Right lung (tissue), 10 donors: ENCODE data around the gene DCBLD2. TPM values are rescaled to one million over a fixed set of nuclear protein-coding genes. Genes with fewer than 3 reads are reported as not detected.

ENCODE experiments used
- DNase-seq, 2 donors: peaks; one replicate each; pipeline ENCODE4 v3.0.0-alpha.2; 2013
- long read RNA-seq, 8 donors: transcript quantifications; one replicate each; lab custom pipeline, GENCODE V29; 2026
- polyA plus RNA-seq, 5 donors: library from polyadenylated mRNA; unstranded; fragments of 120-200 nt; gene quantifications; one replicate each; pipeline versions ENCODE4 v1.2.1 to v1.2.3, GENCODE V29; 2013; ENCODE audit warnings: inconsistent platforms in 1 of 5, low replicate concordance in 1 of 5; ENCODE audit not compliant: insufficient read length in 5 of 5, insufficient read depth in 1 of 5

The DCBLD2 gene, protein sequence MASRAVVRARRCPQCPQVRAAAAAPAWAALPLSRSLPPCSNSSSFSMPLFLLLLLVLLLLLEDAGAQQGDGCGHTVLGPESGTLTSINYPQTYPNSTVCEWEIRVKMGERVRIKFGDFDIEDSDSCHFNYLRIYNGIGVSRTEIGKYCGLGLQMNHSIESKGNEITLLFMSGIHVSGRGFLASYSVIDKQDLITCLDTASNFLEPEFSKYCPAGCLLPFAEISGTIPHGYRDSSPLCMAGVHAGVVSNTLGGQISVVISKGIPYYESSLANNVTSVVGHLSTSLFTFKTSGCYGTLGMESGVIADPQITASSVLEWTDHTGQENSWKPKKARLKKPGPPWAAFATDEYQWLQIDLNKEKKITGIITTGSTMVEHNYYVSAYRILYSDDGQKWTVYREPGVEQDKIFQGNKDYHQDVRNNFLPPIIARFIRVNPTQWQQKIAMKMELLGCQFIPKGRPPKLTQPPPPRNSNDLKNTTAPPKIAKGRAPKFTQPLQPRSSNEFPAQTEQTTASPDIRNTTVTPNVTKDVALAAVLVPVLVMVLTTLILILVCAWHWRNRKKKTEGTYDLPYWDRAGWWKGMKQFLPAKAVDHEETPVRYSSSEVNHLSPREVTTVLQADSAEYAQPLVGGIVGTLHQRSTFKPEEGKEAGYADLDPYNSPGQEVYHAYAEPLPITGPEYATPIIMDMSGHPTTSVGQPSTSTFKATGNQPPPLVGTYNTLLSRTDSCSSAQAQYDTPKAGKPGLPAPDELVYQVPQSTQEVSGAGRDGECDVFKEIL
- polyA plus RNA-seq = 10 to 100 TPM; 45.2 to 90.3 (median 74.8) TPM
- long read RNA-seq, donor 1, full-length matches to known transcripts = 3 of 8 reads
- long read RNA-seq, donor 1, partial matches to known transcripts = 5 of 8 reads
- long read RNA-seq, donor 1, other reads (novel, unspliced or antisense) = 0 of 8 reads
- long read RNA-seq, donor 2, full-length matches to known transcripts = 1 of 16 reads
- long read RNA-seq, donor 2, partial matches to known transcripts = 15 of 16 reads
- long read RNA-seq, donor 2, other reads (novel, unspliced or antisense) = 0 of 16 reads
- long read RNA-seq, donor 3, full-length matches to known transcripts = 5 of 5 reads
- long read RNA-seq, donor 3, partial matches to known transcripts = 0 of 5 reads
- long read RNA-seq, donor 3, other reads (novel, unspliced or antisense) = 0 of 5 reads
- long read RNA-seq, donor 4, full-length matches to known transcripts = 4 of 4 reads
- long read RNA-seq, donor 4, partial matches to known transcripts = 0 of 4 reads
- long read RNA-seq, donor 4, other reads (novel, unspliced or antisense) = 0 of 4 reads
- long read RNA-seq, donor 5, full-length matches to known transcripts = 2 of 2 reads
- long read RNA-seq, donor 5, partial matches to known transcripts = 0 of 2 reads
- long read RNA-seq, donor 5, other reads (novel, unspliced or antisense) = 0 of 2 reads
- long read RNA-seq, donor 6, full-length matches to known transcripts = 6 of 6 reads
- long read RNA-seq, donor 6, partial matches to known transcripts = 0 of 6 reads
- long read RNA-seq, donor 6, other reads (novel, unspliced or antisense) = 0 of 6 reads
- long read RNA-seq, donor 7, full-length matches to known transcripts = 2 of 2 reads
- long read RNA-seq, donor 7, partial matches to known transcripts = 0 of 2 reads
- long read RNA-seq, donor 7, other reads (novel, unspliced or antisense) = 0 of 2 reads
- long read RNA-seq, donor 8, full-length matches to known transcripts = 4 of 4 reads
- long read RNA-seq, donor 8, partial matches to known transcripts = 0 of 4 reads
- long read RNA-seq, donor 8, other reads (novel, unspliced or antisense) = 0 of 4 reads

DNA sequence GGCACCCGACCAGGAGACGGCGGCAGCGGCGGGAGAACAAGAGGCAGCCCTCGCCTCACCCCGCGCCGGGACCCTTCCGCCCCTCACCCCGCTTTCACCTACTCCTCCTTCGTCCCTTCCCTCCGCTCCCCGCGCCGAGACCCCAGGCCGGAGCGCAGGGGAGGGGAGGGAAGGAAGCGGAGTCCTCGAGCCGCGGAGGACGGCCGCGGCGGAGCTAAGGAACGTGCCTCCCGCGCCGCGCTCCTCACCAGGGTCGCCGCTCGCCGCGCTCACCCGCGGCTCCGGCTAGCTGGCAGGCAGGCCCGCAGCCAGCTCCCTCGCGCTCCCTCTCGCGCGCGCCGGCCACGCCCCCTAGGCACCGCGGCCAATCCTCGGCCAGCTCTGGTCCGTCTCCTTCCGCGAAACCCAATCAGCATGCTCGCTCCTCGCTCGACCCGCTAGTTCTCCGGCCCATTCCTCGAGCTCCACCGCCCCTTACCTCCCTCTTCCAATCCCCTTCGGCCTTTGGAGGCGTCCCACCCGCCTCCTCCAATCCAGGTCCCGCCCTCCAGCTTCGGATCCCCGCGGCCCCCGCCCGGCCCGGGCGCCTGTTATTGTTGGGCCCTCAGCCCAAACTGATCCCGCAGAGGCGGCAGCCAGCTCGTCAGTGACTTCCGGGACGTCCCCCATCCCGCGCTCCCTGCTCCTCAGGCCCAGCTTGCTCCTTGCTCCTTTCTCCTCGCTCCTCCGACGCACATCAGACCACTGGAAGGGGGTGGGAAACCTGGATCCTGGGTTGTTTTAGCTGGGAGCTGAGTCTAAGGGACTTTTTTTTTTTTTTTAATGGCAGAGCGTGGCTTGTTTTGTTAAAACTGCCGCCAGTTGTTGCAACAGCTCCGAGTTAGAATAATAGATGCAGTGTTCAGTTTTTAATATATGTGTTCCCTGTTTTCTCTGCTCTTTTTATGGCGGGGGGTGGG is at the start of gene DCBLD2:
DCBLD2 (minus strand) TSS at position 304 of the 959 bp plus-strand sequence. CDS start 369 bp downstream, outside the sequence.
- DNase-seq = peak; percentile 98 to 99

DNA sequence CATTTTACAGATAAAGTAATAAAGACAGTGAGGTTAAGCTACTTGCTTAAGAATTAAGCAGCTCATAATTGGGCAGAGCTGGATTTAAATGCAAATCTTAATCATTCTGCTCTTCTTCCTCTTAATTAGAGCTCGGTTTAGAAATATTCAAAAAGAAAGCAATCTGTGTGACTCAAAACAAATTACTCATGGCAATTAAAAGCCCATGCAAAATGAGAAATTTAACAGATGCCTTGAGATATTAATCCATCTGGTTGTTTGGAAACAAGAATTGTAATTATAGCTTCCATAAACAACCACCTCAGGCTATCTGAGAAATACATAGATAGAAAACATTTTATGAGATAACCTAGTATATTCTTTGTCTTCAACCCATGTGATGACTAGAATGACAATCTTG is 44.2 kb upstream of the DCBLD2 start:
- no peak for DNase-seq

DNA sequence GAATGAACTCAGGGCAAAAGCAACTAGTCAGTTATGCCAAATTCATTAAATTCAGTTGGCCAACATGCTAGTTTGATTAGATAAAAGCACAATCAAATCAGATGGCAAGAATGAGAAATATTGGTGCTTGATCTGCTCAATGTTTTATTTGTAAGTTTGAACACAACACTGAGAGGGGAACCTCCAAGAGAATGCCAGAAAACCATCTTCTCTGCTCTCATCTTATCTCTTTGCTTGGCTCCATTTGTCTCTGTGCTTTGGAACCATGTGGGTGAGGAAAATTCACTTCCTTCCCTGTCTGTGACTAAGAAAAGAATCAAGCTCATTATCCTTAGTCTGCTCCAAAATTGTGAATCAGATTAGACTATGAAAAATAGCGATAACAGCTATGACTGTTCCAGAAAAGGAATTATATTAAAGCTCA is 43.6 kb upstream of the DCBLD2 start:
- DNase-seq = no peak

DNA sequence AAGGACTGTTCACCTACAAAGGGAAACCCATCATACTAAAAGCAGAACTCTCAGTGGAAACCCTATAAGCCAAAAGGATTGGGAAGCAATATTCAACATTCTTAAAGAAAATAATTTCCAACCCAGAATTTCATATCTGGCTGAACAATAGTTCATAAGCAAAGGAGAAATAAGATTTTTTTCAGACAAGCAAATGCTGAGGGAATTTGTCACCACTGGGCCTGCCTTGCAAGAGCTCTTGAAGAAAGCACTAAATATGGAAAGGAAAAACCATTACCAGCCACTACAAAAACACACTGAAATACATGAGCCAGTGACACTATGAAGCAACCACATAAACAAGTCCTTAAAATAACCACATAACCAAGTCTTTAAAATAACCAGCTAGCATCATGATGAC is 28.9 kb upstream of the DCBLD2 start:
- no peak for DNase-seq

DNA sequence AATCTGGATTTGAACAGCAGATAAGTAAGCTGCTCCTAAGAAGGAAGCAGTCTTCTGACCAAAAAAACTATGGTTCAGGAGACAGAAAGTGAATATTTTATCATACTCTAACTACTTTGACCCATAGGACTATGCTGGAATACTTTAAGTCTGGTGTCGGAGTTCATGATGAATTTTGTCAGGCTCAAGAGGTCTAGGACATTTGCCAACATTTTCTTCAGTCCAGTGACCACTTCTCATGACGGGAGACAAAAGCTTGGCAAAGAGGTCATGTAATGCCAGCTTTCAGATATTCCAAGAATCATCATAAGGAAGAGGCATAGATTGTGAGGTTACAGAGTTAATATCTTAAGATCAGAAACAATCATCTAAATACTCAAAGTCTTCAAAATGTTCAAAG is 20.5 kb upstream of the DCBLD2 start:
- DNase-seq = no peak

DNA sequence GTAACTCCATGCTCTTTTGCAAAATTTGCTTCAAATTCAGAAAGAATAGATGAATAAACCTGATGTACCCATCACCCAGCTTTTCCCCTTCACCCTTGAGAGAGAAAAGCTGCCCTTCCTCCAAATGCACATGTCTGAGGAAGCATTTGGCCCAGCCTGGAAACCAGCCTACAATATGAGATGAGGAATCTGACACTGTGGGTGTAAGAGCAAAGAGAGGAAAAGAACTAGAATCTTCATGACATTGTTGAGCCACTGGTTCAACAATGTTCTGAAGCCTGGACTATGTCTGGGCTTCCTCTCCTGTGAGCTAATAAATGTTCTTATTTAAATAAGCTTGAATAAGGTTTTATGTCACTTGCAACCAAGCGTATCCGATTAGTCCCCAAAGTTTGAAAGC is 18.7 kb upstream of the DCBLD2 start:
- no peak for DNase-seq

DNA sequence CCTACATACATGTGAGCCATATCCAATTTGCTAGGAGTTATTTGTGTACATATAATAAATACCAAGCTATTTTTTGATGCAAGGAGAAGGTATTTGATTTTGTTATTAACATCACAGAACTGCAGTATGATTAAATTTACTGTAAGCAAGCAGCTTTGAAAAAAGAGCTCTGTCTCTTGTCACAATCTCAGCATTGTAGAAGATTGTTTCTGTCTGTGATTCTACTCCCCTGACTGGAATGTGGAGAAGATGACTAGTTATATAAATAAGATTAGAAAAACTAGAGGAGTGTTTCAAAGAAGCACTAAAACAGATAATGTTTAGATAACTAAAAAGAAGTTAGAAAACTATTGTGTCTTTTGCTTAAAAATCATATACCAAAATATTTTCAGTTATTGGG is 17.1 kb upstream of the DCBLD2 start:
- DNase-seq = no peak

DNA sequence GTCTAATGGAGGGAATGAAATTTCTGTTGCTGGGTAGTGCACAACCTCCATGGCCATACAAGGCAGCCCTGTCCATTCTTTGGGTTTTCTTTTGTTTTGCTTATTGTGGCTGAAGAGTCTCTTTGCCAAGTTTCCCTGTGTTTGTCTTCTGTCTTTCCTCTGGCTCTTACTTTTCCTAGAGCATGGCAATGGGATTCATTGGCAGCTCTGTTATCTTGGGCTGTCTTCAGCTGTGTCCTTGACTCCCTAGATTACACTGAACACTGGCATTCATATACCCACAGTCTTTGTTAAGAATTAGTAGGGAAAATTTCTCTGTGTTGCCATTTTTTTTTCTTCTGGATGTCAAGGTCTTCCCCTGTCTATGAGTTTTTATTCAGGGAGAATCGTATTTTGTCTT is 16.1 kb upstream of the DCBLD2 start:
- no peak for DNase-seq

DNA sequence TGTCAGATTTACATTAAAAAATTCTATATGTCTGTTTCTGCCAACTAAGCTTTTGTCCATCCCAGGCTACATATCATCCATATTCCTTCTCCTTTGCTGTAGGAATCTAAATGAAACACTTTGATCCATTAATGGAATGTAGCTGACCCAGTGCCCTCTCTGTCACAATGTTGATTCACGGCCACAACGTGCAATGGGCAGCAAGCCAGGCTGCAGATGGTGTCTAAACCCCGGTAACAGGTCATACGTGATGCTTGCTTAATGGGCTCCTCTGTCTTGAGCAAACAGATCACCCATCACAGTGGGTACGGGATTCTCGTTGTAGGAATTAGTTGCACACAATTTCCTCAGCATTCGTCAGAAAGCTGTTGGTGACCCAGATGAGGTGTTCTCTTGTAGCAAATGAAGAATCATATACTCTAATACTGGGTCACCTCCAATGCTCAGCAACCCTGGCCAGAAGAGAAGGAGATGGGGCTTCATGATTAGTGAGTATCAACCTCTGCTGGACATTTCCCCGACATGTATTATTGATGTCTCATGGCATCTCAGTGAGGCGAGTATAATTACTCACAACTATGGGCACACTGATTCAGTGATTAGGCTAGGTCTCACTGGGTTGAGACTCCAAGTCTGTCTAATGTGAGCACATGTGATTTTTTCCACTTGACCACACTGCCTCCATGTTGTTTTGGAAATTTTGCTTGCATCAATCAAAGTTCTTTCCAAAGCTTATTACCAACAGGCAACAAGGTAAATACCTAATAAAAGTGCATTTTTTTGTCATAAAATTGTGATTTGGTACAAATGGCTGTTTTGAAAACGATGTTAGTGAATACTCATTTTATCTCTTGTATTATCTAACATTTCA is 12.9 kb upstream of the DCBLD2 start:
- DNase-seq = no peak

DNA sequence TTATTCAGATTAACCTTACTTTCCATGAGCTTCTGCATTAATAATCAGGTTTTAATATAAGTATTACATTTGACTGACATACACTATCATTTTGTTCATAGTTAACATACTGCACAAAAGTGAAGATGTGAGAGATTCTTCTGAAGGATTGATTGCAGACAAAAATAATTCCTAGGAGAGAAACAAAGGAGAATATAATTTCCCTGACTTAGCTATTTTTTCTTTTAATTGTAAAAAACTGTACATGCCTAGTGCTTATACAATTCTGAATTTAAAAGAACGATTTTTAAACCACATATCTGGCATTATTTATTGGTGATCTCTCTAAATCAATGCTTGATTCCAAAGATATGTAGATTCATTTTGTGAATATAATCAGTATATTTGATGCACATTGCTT is 11.0 kb upstream of the DCBLD2 start:
- no peak for DNase-seq

DNA sequence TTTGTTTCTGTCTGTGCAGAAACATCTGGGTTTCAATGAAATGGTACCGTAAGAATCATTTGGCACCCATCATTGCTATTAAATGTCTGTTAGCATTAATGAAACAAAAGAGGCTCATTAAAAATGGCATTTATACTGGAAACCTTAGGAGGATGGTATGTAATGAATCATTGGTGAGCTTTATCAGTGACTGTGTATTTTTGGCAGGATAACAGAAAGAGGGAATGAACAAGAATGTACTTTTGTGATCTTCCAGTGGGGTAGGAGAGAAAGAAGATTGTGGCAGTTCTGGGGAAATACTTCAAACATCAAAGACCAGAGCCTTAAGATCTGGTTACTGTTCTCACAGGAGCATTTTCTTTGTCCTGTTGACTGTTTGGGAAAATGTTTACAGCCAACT is 4.7 kb upstream of the DCBLD2 start:
- no peak for DNase-seq

DNA sequence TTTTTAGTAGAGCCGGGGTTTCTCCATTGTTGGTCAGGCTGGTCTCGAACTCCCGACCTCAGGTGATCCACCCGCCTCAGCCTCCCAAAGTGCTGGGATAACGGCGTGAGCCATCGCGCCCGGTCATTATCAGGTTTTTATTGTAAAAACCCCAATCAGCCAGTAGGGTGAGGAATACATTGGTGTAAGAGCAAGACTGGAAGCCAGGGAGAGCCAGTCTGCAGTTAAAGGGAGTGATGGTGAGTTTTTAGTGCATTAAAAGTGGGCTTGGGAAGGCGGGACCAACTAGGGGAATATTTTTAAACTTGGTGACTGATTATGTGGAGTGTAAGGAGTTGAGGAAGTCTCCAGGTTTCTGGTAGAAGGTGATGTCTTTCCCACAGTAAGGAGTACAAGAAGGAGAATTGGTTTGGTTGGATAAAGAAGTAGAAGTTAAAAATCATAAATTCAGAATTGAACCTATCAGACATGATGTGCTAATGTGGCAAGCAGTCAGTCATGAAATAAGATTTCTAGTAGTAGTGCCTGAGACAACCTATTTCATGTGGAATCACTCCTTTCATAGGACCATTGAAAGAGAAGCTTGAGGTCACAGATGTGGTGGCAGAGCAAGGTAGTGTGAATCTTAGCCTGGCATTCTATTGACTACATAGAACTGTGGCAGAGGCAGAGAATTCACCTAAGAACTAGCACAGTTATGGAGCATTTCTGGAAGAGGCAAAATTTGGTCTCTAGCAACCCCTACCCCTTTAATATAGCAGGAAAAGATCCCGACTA is 2.4 kb upstream of the DCBLD2 start:
- no peak for DNase-seq

DNA sequence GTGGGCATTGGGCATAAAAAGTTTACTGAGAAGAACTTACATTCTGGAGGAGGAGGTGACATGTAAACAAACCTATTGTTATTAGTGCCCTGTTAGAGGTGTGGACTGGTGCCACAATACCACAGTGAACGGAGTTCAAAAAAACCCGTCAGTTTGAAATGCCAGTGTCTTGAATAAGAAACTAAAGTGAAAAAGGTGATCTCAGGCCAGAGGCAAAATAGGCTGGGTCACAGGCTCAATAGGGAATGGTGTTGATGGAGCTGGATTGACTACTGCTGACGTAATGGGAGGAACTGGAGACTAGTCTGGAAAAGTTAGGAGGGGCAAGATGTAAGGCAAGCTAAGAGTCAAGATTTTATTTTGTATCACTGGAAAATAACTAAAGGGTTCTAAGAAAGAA is 1.6 kb upstream of the DCBLD2 start:
- DNase-seq = no peak

DNA sequence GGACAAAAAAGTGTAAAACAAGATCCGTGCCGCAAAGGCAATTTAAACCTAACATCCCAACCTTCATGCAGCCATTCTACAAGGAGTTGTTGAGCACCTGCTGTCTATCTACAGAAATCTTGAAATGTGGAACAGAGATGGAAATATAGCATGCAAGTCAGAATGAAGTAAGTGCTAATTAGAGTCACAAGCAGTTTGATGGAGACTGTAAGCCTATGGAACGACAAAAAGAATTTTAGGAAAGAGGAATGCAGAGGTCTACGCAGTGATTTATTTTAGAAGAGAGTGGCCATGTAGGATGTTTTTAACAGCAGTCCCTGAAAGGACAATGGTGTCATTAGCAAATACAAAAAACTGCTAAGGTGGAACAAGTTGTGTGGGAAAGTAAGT is 851 bp upstream of the DCBLD2 start:
- DNase-seq = no peak

DNA sequence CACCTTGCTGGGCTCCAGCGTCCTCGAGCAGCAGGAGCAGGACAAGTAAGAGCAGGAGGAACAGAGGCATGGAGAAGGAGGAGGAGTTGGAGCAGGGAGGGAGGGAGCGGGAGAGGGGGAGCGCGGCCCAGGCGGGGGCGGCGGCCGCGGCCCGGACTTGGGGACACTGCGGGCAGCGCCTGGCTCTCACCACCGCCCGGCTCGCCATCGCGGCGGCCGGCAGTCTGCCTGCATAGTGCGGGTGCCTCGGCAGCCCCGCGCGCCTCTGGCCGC is 440 bp downstream of the DCBLD2 start:
- DNase-seq = peak in 1 of 2 donors; percentile 55

DNA sequence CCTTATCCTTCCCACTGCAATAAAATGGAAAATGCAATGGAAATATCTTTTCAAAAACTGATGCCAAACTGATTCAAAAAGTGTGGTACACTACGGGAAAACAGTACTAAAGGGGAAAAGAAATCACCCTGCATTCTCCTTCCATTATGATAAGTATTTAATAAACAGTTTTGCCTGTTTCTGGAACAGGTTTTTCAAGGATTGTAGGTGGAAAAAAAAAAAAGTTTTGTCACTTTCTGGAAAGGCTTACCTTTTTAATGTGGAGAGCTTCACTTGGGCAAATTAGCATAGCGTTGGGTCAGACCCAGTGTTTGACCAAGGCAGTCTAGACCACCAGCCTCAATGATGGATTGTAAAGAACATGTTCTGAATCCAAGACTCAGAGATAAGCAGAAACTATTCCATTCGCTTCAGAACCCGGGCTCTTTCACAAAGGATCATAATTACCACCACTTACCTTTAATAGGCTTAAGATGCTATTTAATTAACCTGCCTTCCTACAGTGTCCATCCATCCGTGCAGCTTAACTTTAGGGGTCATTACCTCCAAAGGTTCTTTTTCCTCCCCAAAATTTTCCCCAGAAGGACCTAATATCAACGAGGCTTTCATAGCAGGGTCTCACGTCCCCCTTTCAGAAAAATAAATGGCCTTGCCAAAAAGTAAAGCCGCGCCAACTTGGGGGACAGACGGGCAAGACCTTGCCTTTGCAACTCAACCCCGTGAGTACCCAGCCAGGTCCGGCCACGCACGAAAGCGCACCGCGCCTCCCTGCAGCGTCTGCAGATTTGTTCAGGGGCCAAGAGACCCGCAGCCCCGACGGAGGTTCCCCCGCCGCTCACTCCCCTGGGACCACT is 1.0 kb downstream of the DCBLD2 start:
- DNase-seq = no peak

DNA sequence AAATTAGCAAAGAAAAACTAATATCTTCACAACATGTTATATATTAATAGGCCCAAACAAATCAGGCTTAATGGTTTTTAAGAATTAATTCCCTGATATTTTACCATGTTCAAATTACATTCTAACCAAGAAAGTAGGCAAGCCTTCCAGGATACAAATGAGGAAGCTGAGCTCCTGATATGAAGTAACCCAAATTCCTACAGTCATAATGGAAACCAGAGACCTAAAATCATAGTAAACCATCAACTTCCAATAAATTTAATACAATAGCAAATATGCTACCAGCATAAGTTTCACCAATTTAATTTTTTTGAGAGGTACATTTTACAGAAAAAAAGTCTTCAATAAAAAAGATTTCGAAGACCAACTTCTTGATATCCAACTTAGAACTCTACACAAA is 3.8 kb downstream of the DCBLD2 start:
- no peak for DNase-seq
